GM18511 (cell line): ENCODE measurements around the gene HDHD2.

Source experiments
- ATAC-seq: cut with Tn5 transposase; IDR thresholded peaks from one replicate; pipeline ENCODE4 v1.9.1; 2021; ENCODE audit warnings: mild to moderate bottlenecking, moderate library complexity; ENCODE audit not compliant: unreplicated experiment

HDHD2 gene

DNA sequence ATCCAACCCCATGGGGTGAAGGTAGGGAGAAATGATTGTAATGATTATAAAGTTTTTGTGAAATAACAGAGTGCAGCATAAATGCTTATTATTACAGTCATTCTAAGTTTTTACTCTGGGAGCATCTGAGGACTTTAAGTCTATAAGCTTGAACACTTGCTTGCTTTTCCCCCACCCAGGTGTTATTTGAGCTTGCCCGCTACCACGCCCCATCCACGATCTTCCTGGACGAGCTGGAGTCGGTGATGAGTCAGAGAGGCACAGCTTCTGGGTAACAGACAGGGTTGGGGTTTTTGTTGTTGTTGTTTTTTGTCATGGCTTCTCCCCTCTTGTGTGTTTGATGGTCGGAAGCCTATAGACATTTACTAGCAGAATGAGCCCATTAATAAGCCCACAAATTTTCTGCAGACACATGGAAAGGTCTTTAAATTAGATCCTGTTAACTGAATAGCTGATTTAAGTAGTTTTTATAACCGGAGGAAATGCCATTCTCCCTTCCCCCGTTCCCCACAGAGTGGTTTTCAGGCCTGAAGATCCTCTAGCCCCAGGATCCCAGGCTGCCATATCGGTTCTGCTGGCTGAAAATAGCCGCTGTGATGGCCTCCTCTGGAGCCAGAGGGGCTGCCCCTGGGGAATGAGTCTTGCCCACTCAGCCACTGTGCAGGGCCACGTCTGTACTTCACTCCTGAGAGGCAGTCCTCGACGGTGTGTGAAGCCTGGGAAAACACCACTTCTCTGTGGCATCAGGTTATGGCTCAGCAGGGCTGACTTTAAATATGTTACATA is 75.0 kb downstream of the HDHD2 start:
- ATAC-seq = no peak

DNA sequence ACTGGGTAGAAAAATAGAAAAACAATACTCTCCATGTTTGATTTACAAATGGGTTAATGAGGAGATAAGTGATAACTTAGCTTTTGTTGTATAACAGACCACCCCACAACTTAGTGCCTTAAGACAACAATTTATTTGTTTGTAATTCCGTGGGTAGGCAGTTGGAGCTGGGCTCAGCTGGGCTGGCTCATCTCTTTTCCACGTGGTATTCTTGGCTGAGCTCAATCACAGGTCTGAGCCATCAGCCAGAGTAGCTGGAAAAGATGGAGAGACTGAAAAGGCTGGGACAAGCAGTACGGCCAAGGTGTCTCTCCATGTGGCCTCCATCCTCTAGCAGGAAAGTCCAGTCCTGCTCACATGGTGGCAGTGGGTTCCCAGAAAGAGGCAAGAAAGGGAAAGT is 82.7 kb downstream of the HDHD2 start:
- no peak for ATAC-seq

DNA sequence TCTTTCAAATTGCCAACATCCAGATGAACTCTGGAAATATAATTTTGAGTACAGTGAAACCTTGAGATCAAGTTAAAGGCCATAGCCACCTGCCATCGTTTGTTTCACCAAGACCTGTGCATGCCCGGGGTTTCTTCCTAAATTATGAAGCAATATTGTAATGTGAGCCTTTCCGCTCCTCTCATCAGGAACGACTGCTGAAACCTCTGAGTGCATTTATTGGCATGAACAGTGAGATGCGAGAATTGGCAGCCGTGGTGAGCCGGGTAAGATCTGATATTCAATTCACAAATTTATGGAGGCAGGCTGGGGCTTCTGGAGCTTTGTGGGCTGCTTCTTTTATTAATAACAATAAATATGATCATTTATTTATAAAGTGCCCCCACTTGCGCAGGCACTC is 87.2 kb downstream of the HDHD2 start:
- ATAC-seq = no peak

- ATAC-seq = no peak
These were observed 87.8 kb downstream of the HDHD2 start for GRCh38 chr18:47062471-47062870.
